Thyroid gland (tissue), 4 donors: ENCODE results near the gene KRTAP19-5. TPM values are rescaled to one million over a fixed set of nuclear protein-coding genes. Genes with fewer than 3 reads are reported as not detected.

ENCODE experiments used
- small RNA-seq: library from RNA; depleted of rRNA; stranded (forward); fragments of <200 nt; gene quantifications from one replicate; pipeline ENCODE3, GENCODE V24; 2016
- total RNA-seq, 4 donors: library from RNA; depleted of rRNA; stranded (reverse); fragments of >200 nt; gene quantifications; one replicate each; pipeline ENCODE4 v1.2.3, GENCODE V29; 2016

Gene KRTAP19-5
- total RNA-seq, 4 donors from 2014 or later, result not detected

Small RNA genes lying within 50 kb of the gene (small RNA-seq; reads per million reads assigned to genes)
- gene AP000567.1, result not detected
- not detected for gene KRTAP19-10P
- gene KRTAP19-11P, result not detected
- not detected for gene KRTAP19-9P

Other genes starting within 250 kb of the KRTAP19-5 start
- not detected for gene KRTAP24-1, start 219.2 kb downstream of the KRTAP19-5 start, total RNA-seq
- gene KRTAP25-1, start 212.6 kb downstream of the KRTAP19-5 start, total RNA-seq, result not detected
- not detected for gene KRTAP26-1, start 181.8 kb downstream of the KRTAP19-5 start, total RNA-seq
- not detected for gene KRTAP27-1, start 164.4 kb downstream of the KRTAP19-5 start, total RNA-seq
- not detected for gene KRTAP23-1, start 153.5 kb downstream of the KRTAP19-5 start, total RNA-seq
- gene KRTAP13-2, start 129.9 kb downstream of the KRTAP19-5 start, total RNA-seq, result not detected
- not detected for gene KRTAP13-1, start 106.1 kb downstream of the KRTAP19-5 start, total RNA-seq
- not detected for gene KRTAP13-3, start 76.2 kb downstream of the KRTAP19-5 start, total RNA-seq
- not detected for gene KRTAP13-4, start 71.9 kb downstream of the KRTAP19-5 start, total RNA-seq
- gene KRTAP15-1, start 61.9 kb downstream of the KRTAP19-5 start, total RNA-seq, result not detected
- not detected for gene KRTAP19-1, start 21.8 kb downstream of the KRTAP19-5 start, total RNA-seq
- gene KRTAP19-2, start 14.7 kb downstream of the KRTAP19-5 start, total RNA-seq, result not detected
- gene KRTAP19-3, start 10.1 kb downstream of the KRTAP19-5 start, total RNA-seq, result not detected
- not detected for gene KRTAP19-4, start 5.0 kb downstream of the KRTAP19-5 start, total RNA-seq
- not detected for gene KRTAP19-6, start 39.7 kb upstream of the KRTAP19-5 start, total RNA-seq
- gene KRTAP19-7, start 59.2 kb upstream of the KRTAP19-5 start, total RNA-seq, result not detected
- not detected for gene KRTAP22-2, start 88.3 kb upstream of the KRTAP19-5 start, total RNA-seq
- not detected for gene KRTAP6-3, start 90.3 kb upstream of the KRTAP19-5 start, total RNA-seq
- not detected for gene KRTAP6-2, start 96.8 kb upstream of the KRTAP19-5 start, total RNA-seq
- gene KRTAP22-1, start 98.9 kb upstream of the KRTAP19-5 start, total RNA-seq, result not detected
- gene KRTAP6-1, start 111.8 kb upstream of the KRTAP19-5 start, total RNA-seq, result not detected
- gene KRTAP20-1, start 114.3 kb upstream of the KRTAP19-5 start, total RNA-seq, result not detected
- not detected for gene KRTAP20-4, start 118.5 kb upstream of the KRTAP19-5 start, total RNA-seq
- gene KRTAP20-2, start 133.1 kb upstream of the KRTAP19-5 start, total RNA-seq, result not detected
- gene KRTAP20-3, start 140.7 kb upstream of the KRTAP19-5 start, total RNA-seq, result not detected
- not detected for gene KRTAP21-3, start 216.6 kb upstream of the KRTAP19-5 start, total RNA-seq
- gene KRTAP21-2, start 245.1 kb upstream of the KRTAP19-5 start, total RNA-seq, result not detected